ENCODE measurements around the gene QDPR.
"Not testable (repeated sequence)": the region's sequence is repeated elsewhere in the genome, so short reads cannot be mapped to it uniquely, and the experiment has no call there.

QDPR gene

DNA sequence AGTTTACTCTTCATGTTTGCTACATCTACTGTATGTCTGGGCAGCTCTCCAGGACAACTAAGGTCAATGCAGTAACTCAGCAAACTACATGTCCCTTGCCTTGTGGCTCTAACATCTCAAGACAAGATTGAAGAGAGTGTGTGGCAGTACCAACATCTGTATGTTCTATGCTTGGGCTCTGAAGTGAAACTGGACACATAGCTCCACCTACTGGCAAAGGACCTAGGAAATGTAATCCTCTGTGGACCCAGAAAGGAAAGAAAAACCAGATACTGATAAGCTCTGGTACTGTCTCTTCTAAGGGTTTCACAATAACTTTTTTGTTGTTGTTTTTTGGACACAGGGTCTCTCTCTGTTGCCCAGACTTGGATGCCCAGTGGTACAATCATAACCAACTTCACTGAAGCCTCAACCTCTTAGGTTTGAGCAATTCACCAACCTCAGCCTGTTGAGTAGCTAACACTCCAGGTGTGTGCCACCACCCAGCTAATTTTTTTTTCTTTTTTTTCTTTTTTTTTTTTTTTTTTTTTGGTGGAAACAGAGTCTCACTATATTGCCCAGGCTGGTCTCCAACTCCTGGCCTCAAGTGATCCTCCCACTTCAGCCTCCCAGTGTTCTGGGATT, 64.1 kb downstream of the QDPR start:
- no peak overlapping the region for H3K4me3 ChIP-seq (ENCODE audit: control insufficient read depth, low read depth, low read length)
- TF ChIP-seq, protein P1, sequence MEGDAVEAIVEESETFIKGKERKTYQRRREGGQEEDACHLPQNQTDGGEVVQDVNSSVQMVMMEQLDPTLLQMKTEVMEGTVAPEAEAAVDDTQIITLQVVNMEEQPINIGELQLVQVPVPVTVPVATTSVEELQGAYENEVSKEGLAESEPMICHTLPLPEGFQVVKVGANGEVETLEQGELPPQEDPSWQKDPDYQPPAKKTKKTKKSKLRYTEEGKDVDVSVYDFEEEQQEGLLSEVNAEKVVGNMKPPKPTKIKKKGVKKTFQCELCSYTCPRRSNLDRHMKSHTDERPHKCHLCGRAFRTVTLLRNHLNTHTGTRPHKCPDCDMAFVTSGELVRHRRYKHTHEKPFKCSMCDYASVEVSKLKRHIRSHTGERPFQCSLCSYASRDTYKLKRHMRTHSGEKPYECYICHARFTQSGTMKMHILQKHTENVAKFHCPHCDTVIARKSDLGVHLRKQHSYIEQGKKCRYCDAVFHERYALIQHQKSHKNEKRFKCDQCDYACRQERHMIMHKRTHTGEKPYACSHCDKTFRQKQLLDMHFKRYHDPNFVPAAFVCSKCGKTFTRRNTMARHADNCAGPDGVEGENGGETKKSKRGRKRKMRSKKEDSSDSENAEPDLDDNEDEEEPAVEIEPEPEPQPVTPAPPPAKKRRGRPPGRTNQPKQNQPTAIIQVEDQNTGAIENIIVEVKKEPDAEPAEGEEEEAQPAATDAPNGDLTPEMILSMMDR (conservative IDR thresholded peaks at IDR 0.05; ENCODE audit: control insufficient read depth, insufficient read depth, low read depth, low read length) = peak; percentile 88
- peak; percentile 86 for DNase-seq (ENCODE audit: low read depth)

DNA sequence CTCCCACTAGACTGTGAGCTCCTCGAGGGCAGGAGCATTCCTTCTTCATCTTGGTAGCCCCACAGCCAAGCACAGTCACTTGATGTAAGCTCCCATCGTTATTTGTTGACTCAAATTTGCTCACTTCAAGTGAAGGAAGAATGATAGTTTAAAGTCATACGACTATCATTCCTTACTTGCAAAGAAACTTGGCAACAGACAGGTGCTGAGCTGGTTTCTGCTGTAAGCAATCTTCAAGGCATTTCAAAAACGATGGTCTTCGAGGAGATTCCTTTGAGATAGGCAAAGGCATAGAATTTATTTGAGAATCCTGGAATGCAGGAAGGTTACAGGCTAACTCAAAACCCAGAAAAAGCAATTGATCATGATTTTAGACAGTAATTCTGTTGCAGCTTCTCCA, 64.8 kb downstream of the QDPR start:
- DNase-seq (ENCODE audit: low read depth) = peak; percentile 47
- no peak overlapping the region for H3K4me3 ChIP-seq (ENCODE audit: control insufficient read depth, low read depth, low read length)
- TF ChIP-seq, protein P1 (conservative IDR thresholded peaks at IDR 0.05; ENCODE audit: control insufficient read depth, insufficient read depth, low read depth, low read length) = no peak

DNA sequence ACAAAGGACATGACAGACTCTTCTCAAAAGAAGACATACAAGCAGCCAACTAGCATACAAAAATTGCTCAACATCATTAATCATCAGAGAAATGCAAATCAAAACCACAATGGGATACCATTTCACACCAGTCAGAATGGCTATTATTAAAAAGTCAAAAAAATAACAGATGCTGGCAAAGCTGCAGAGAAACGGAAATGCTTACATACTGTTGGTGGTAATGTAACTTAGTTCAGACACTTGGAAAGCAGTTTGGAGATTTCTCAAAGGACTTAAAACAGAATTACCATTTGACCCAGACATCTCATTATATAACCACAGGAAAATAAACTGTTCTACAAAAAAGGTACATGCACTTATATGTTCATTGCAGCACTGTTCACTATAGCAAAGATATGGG, 69.4 kb downstream of the QDPR start:
- H3K4me3 ChIP-seq (ENCODE audit: control insufficient read depth, low read depth, low read length) = not testable (repeated sequence)
- DNase-seq (ENCODE audit: low read depth) = peak; percentile 10

DNA sequence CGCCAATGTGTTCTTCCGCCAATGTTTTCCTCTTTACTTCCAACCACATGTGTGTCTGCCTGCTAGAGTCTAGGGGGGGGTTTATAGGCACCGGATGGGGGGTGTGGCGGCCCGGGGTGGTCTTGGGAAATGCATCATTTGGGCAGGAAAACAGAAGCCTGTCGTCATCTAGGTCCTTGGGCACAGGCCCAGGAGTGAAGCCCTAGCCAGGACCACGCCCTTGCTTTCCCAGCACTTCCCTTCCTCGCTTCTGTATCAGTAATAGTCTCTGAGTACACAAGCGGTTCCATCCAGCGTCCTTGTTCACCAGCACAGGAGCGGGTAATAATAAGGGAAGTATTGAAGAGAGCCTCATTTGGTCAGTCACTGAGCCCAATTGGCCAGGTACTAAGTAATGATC, 74.5 kb downstream of the QDPR start:
- H3K4me3 ChIP-seq (ENCODE audit: control insufficient read depth, low read depth, low read length) = no peak overlapping the region
- DNase-seq (ENCODE audit: low read depth) = no peak
- TF ChIP-seq, protein P1 (conservative IDR thresholded peaks at IDR 0.05; ENCODE audit: control insufficient read depth, insufficient read depth, low read depth, low read length) = no peak

DNA sequence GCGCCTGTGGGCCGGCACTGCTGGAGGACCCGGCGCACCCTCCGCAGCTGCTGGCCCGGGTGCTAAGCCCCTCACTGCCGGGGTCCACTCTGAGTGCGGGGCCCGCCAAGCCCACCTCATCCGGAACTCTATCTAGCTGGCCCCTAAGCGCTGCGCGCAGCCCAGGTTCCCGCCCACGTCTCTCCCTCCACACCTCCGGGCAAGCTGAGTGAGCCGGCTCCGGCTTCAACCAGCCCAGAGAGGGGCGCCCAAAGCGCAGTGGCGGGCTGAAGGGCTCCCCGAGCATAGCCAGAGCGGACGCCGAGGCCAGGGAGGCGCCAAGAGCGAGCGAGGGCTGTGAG, 75.2 kb downstream of the QDPR start:
- TF ChIP-seq, protein P1 (conservative IDR thresholded peaks at IDR 0.05; ENCODE audit: control insufficient read depth, insufficient read depth, low read depth, low read length) = no peak
- DNase-seq (ENCODE audit: low read depth) = no peak
- H3K4me3 ChIP-seq (ENCODE audit: control insufficient read depth, low read depth, low read length) = no peak overlapping the region

Data from fibroblast of mammary gland (primary cell).